Stimulated activated CD8-positive, alpha-beta memory T cell treated with anti-CD3 and anti-CD28 coated beads, Interleukin-4, amount 100 ng/mL, for 24 hours (primary cell): ENCODE data around the gene ASMTL.
A peak's percentile ranks its signal among the peaks of the same experiment; 100 is the strongest.
"Not testable (repeated sequence)": the region's sequence is repeated elsewhere in the genome, so short reads cannot be mapped to it uniquely, and the experiment has no call there.

Experiments
- DNase-seq: peaks from one replicate; pipeline ENCODE4 v3.0.0-alpha.2; 2020; ENCODE audit warnings: low read depth

Gene ASMTL

GRCh38 chrX:1453951-1454785, 1.5 kb upstream of the ASMTL start:
- DNase-seq: peak; percentile 87

- no peak for DNase-seq
Measured at GRCh38 chrX:1453395-1453783, 680 bp upstream of the ASMTL start.

- DNase-seq: no peak
Measured at GRCh38 chrX:1451661-1452515, 821 bp downstream of the ASMTL start.

GRCh38 chrX:1451251-1451660, 1.5 kb downstream of the ASMTL start:
- DNase-seq: no peak

- DNase-seq: no peak
Measured at GRCh38 chrX:1450361-1451161, 2.1 kb downstream of the ASMTL start.

- DNase-seq: no peak
Measured at GRCh38 chrX:1449823-1450149, 2.9 kb downstream of the ASMTL start.

- DNase-seq: no peak
Measured at GRCh38 chrX:1449036-1449822, 3.5 kb downstream of the ASMTL start.

GRCh38 chrX:1448573-1449001, 4.1 kb downstream of the ASMTL start:
- DNase-seq: not testable (repeated sequence)

- DNase-seq: not testable (repeated sequence)
Measured at GRCh38 chrX:1447969-1448572, 4.6 kb downstream of the ASMTL start.

- DNase-seq: not testable (repeated sequence)
Measured at GRCh38 chrX:1446984-1447968, 5.4 kb downstream of the ASMTL start.

GRCh38 chrX:1444561-1445500, 7.9 kb downstream of the ASMTL start:
- DNase-seq: no peak

GRCh38 chrX:1443496-1444075, 9.1 kb downstream of the ASMTL start:
- no peak for DNase-seq

- DNase-seq: no peak
Measured at GRCh38 chrX:1442724-1443367, 9.9 kb downstream of the ASMTL start.

GRCh38 chrX:1442016-1442665, 10.6 kb downstream of the ASMTL start:
- no peak for DNase-seq

GRCh38 chrX:1440506-1440905, 12.2 kb downstream of the ASMTL start:
- no peak for DNase-seq

- DNase-seq: no peak
Measured at GRCh38 chrX:1435241-1435895, 17.3 kb downstream of the ASMTL start.

GRCh38 chrX:1434871-1435240, 17.9 kb downstream of the ASMTL start:
- no peak for DNase-seq
